Body of pancreas (tissue), 4 donors: ENCODE results near the gene POLR2J.
"Not testable (repeated sequence)": the region's sequence is repeated elsewhere in the genome, so short reads cannot be mapped to it uniquely, and the experiment has no call there.

Experiments
- CTCF ChIP-seq, 7 experiments: fragments of 450-650 bp in 4 of 7; fragments of 200-600 bp in 3 of 7; sonication (generic) in 3 of 7; IDR thresholded peaks; one replicate each; pipeline ENCODE4 v1.5.1; 2016 to 2019; ENCODE audit warnings: antibody characterized with exemption in 7 of 7
- POLR2A ChIP-seq, 3 donors: fragments of 450-650 bp; IDR thresholded peaks; one replicate each; pipeline ENCODE4 v1.6.1; 2016; ENCODE audit warnings: antibody characterized with exemption in 3 of 3, mild to moderate bottlenecking in 2 of 3

DNA sequence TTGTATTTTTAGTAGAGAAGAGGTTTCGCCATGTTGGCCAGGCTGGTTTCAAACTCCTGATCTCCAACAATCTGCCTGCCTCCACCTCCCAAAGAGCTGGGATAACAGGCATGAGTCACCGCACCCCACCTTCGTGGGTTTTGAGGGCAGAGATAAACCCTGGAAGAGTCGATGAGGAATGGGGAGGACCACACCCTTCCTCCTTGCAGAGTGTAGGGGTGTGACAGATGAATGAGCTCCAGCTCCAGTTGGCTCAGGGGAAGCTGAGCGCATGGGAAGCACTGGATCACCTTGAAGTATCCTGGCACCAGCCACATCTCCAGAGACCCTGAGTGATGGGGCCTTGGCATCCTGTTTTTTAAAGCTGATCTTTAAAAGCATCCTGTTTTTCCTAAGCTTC lies 5.6 kb upstream of the POLR2J start:
- TF ChIP-seq CTCF, POLR2A (IDR thresholded peaks at IDR 0.05): not testable (repeated sequence)
